Measurements from ENCODE around the gene CRAMP1.

DNA sequence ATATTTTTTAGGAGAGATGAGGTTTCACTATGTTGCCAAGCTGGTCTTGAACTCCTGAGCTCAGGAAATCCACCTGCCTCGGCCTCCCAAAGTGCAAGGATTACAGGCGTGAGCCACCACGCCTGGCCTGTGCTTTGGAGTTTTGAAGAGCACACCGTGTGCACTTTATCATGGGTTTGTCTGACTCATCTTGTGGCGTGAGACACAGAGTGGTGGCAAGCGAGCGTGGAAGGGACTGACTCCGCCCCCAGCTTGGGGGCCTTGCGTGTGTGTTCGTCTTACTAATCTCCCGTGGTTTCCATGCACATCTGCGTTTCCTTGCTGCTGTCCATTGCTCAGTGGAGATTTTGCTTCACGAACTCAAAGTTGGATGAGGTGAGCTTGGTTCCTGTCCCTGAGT, 22.9 kb downstream of the CRAMP1 start:
- TF ChIP-seq, protein P1, sequence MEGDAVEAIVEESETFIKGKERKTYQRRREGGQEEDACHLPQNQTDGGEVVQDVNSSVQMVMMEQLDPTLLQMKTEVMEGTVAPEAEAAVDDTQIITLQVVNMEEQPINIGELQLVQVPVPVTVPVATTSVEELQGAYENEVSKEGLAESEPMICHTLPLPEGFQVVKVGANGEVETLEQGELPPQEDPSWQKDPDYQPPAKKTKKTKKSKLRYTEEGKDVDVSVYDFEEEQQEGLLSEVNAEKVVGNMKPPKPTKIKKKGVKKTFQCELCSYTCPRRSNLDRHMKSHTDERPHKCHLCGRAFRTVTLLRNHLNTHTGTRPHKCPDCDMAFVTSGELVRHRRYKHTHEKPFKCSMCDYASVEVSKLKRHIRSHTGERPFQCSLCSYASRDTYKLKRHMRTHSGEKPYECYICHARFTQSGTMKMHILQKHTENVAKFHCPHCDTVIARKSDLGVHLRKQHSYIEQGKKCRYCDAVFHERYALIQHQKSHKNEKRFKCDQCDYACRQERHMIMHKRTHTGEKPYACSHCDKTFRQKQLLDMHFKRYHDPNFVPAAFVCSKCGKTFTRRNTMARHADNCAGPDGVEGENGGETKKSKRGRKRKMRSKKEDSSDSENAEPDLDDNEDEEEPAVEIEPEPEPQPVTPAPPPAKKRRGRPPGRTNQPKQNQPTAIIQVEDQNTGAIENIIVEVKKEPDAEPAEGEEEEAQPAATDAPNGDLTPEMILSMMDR (IDR thresholded peaks at IDR 0.05) = no peak
- TF ChIP-seq POLR2A (IDR thresholded peaks at IDR 0.05) = no peak
